K562 (cell line): ENCODE measurements around the gene CLIC5. TPM values are rescaled to one million over a fixed set of nuclear protein-coding genes. Genes with fewer than 3 reads are reported as not detected.

Experiments
- ATAC-seq: fragments of 200-7000 bp; cut with Tn5 transposase; 3 replicates; pipeline ENCODE4 v1.9.1; 2020; ENCODE audit warnings: moderate library complexity
- BruUV-seq: library from RNA; stranded (reverse); fragments of 400-500 nt; replicated peaks from 2 replicates; lab custom pipeline; 2021; lab: Mats Ljungman, UMichigan
- CTCF ChIA-PET: fragments of 300-600 bp; formaldehyde crosslinking; extraction: SDS; loops from one replicate; lab custom pipeline; 2021; ENCODE audit warnings: low intra/inter-chr PET ratio; lab: Yijun Ruan, JAX
- POLR2A ChIA-PET: fragments of 300-600, 350-650 bp; sonication (Branson Sonifier 250); formaldehyde crosslinking; extraction: SDS; loops from one replicate; lab custom pipeline; 2021; ENCODE audit warnings: antibody characterized with exemption, inconsistent platforms; lab: Yijun Ruan, JAX
- DNase-seq, 4 experiments: peaks; one replicate each; pipeline versions ENCODE4 v3.0.0 to v3.0.0-alpha.2; 2011 to 2018; ENCODE audit warnings: low spot score in 3 of 4, mixed read lengths in 3 of 4; ENCODE audit errors: extremely low read depth in 1 of 4
- FAIRE-seq: peaks from 2 replicates; lab custom pipeline; 2011; peaks lifted over from hg19 to GRCh38; lab: Jason Lieb, UNC
- H2AFZ ChIP-seq: 2 replicates; pipeline ENCODE4 v1.6.0; 2011; ENCODE audit warnings: low read depth, low read length, control low read depth, inconsistent platforms
- H3K27ac ChIP-seq: fragments of 200-600 bp; 3 replicates; pipeline ENCODE4 v1.8.0; 2011; ENCODE audit warnings: low read depth, mild to moderate bottlenecking, control low read depth, inconsistent platforms, low read length, moderate library complexity, mixed read lengths; ENCODE audit errors: extremely low read depth
- H3K27me3 ChIP-seq, 2 experiments: fragments of 300-600 bp in 1 of 2; 2 replicates in 1 of 2; 3 replicates in 1 of 2; pipeline versions ENCODE4 v1.6.0 to v1.8.0; 2011; ENCODE audit warnings: inconsistent platforms in 2 of 2, low read length in 2 of 2, mild to moderate bottlenecking in 1 of 2, mixed read lengths in 1 of 2, moderate library complexity in 1 of 2; ENCODE audit not compliant: control insufficient read depth in 2 of 2, insufficient read depth in 2 of 2
- H3K36me3 ChIP-seq: fragments of 300-600 bp; 3 replicates; pipeline ENCODE4 v1.8.0; 2011; ENCODE audit warnings: mild to moderate bottlenecking, low read length, inconsistent platforms; ENCODE audit not compliant: control insufficient read depth, insufficient read depth
- H3K4me1 ChIP-seq, 2 experiments: fragments of 200-600 bp in 1 of 2; replicated peaks in 1 of 2; 2 replicates in 1 of 2; 3 replicates in 1 of 2; pipeline versions ENCODE4 v1.5.1 to v1.8.0; 2011; ENCODE audit warnings: inconsistent platforms in 2 of 2, low read length in 2 of 2, mild to moderate bottlenecking in 1 of 2, mixed read lengths in 1 of 2, moderate library complexity in 1 of 2; ENCODE audit not compliant: control insufficient read depth in 2 of 2, insufficient read depth in 2 of 2
- H3K4me2 ChIP-seq: 2 replicates; pipeline ENCODE4 v1.6.1; 2011; ENCODE audit warnings: low read length, control low read depth, inconsistent platforms, mixed read lengths; ENCODE audit not compliant: insufficient read depth
- H3K4me3 ChIP-seq: fragments of 200-600 bp; sonication (generic), shearing (Covaris generic); 2 replicates; pipeline ENCODE4 v1.5.1; 2016; ENCODE audit warnings: control low read depth, inconsistent platforms
- H3K79me2 ChIP-seq: fragments of 200-600 bp; 3 replicates; pipeline ENCODE4 v1.8.0; 2011; ENCODE audit warnings: low read length, inconsistent platforms; ENCODE audit not compliant: control insufficient read depth, insufficient read depth
- H3K9ac ChIP-seq, 2 experiments: 2 replicates each; pipeline versions ENCODE4 v1.6.0 to v1.6.1; 2011; ENCODE audit warnings: low read depth in 2 of 2, low read length in 2 of 2, control low read depth in 1 of 2, inconsistent platforms in 1 of 2, mild to moderate bottlenecking in 1 of 2, mixed read lengths in 1 of 2; ENCODE audit not compliant: insufficient read depth in 1 of 2
- H3K9me1 ChIP-seq: one replicate; pipeline ENCODE4 v1.6.0; 2011; ENCODE audit warnings: inconsistent platforms, mild to moderate bottlenecking, low read length, moderate library complexity; ENCODE audit not compliant: control insufficient read depth, insufficient read depth
- H3K9me3 ChIP-seq: replicated peaks from 2 replicates; pipeline ENCODE4 v1.5.1; 2011; ENCODE audit warnings: low read depth, low read length, inconsistent platforms; ENCODE audit not compliant: control insufficient read depth, insufficient read depth
- H4K20me1 ChIP-seq: replicated peaks from 2 replicates; pipeline ENCODE4 v1.6.1; 2011; ENCODE audit warnings: low read length, inconsistent platforms, mixed read lengths; ENCODE audit not compliant: control insufficient read depth, insufficient read depth
- BACH1 ChIP-seq: fragments of 200-800 bp; sonication (Bioruptor generic); IDR thresholded peaks from 2 replicates; pipeline ENCODE4 v1.6.1; 2016; ENCODE audit warnings: missing genetic modification characterization, missing compliant biosample characterization
- BRCA1 ChIP-seq, 2 experiments: fragments of 450-650 bp in 1 of 2; sonication (generic) in 1 of 2; formaldehyde crosslinking in 1 of 2; IDR thresholded peaks; 2 replicates each; pipeline versions ENCODE4 v1.5.0 to v1.6.1; 2017 to 2020; ENCODE audit warnings: mild to moderate bottlenecking in 1 of 2, missing genetic modification reagents in 1 of 2
- C11orf30 ChIP-seq: fragments of 450-650 bp; IDR thresholded peaks from 2 replicates; pipeline ENCODE4 v1.6.1; 2016; ENCODE audit warnings: low read depth, mild to moderate bottlenecking
- CREB3L1 ChIP-seq: fragments of 450-650 bp; IDR thresholded peaks from 2 replicates; pipeline ENCODE4 v1.6.1; 2014; ENCODE audit warnings: low read depth, mild to moderate bottlenecking, moderate library complexity, borderline replicate concordance
- ZC3H4 ChIP-seq: sonication (generic); formaldehyde crosslinking; IDR thresholded peaks from 2 replicates; pipeline ENCODE4 v1.9.0; 2021; ENCODE audit warnings: missing genetic modification reagents, borderline replicate concordance
- ZNF780A ChIP-seq: fragments of 250-450 bp; sonication (Bioruptor Pico); IDR thresholded peaks from 2 replicates; pipeline ENCODE4 v1.5.0; 2021; ENCODE audit warnings: mild to moderate bottlenecking
- WGBS: fragments of 100-300 bp; shearing (Covaris generic); methylation state at CpG from one replicate; pipeline ENCODE4 v1.1.6; 2016; ENCODE audit warnings: low coverage, mixed read lengths; ENCODE audit not compliant: insufficient coverage; ENCODE audit errors: missing lambda C conversion rate; 5-methylcytosine and 5-hydroxymethylcytosine counted together
- in situ Hi-C: fragments of 300-500 bp; cut with MboI; formaldehyde crosslinking; loops from 4 replicates; pipeline ENCODE4 v1.15.0; 2018; ENCODE audit warnings: inconsistent platforms, mixed read lengths
- intact Hi-C: fragments of 100-400 bp; cut with micrococcal nuclease; formaldehyde crosslinking; loops from 2 replicates; pipeline ENCODE4 v1.14.2; 2022
- polyA plus RNA-seq, 8 experiments: library from polyadenylated mRNA; depleted of rRNA in 4 of 8; stranded (reverse) in 5 of 8; unstranded in 3 of 8; fragments of >200 nt; fragmentation: Nextera tagmentation in 2 of 8; fragmentation: Illumina TruSeq in 1 of 8; extraction: Ambion mirVana in 2 of 8; extraction: Trizol in 1 of 8; gene quantifications; 2 replicates each; pipeline versions ENCODE4 v1.2.1 to v1.2.3, GENCODE V29; 2011 to 2014; ENCODE audit warnings: inconsistent platforms in 1 of 8, missing spikeins in 1 of 8
- total RNA-seq, 7 experiments: library from RNA; depleted of rRNA in 6 of 7; stranded (reverse); fragments of >200 nt in 6 of 7; fragmentation: Illumina TruSeq in 2 of 7; extraction: Trizol in 2 of 7; gene quantifications; 2 replicates each; pipeline versions ENCODE4 v1.2.1 to v1.2.3, GENCODE V29; 2011 to 2021; ENCODE audit warnings: low replicate concordance in 1 of 7

Gene CLIC5
- total and polyA plus RNA-seq, 9 of the 15 experiments (the other 6 are each of a cell fraction or from before 2014, with no cell fraction given): 0.31 TPM; not detected in 8

DNA sequence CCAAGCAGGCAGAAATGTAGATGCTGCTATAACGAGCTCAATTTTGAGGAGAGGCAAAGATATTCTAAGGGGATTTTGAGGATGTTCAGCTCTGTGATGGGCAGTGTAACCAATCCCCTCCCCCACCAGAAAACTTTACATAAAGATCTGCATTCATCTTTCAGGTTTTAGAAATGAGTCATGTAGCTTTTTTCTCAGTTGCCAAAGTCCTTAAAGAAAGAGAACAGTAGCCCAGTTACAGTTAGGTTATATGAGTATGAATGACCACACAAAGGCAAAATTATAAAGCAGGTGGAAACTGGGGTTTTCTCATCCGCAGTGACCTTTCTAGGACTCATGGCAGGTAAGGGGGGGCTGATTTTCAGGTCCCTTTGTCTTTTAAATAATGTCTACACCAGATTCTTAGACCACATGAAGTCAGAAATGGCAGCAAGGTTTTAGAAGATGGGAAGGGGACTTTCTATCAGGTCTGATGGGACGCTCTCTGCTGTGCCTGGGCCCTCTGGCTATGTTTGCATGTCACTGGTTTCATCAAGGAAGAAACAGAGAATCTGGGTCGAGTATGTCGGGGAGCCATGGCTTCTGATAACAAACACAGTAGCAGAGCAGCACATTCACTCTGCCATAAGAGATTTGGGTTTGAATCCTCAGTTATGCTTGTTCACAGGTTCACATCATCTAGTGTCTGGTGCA lies 94.7 kb downstream of the CLIC5 start:
- CTCF ChIA-PET: interaction anchor here (0.6 kb wide), 1 partner anchor 1451 kb away, joined by 3 read pairs; no protein-coding TSS in a partner anchor
- H3K9me1 ChIP-seq: no peaks in the 10 kb centered on the region
- TF ChIP-seq ZNF780A (CRISPR knock-in tag) (no peak), BACH1 (tag) (no peak), ZC3H4 (CRISPR knock-in tag) (no peak), CREB3L1 (no peak), BRCA1 (IDR thresholded peaks at IDR 0.05) (no peak), BRCA1 (CRISPR knock-in tag; IDR thresholded peaks at IDR 0.05) (no peak), C11orf30 (no peak)
- no peak overlapping the region for H2AFZ ChIP-seq
- no peak overlapping the region for H3K4me2 ChIP-seq
- POLR2A ChIA-PET: no interaction called here
- intact Hi-C loops: loop anchor here (5.0 to 10.0 kb wide), 2 partner anchors 276 to 1444 kb away; no protein-coding TSS in a partner anchor
- in situ Hi-C loops: loop anchor here (10.0 kb wide), 1 partner anchor 1266 kb away; no protein-coding TSS in a partner anchor
- FAIRE-seq: no peak
- H3K9ac ChIP-seq: no peak overlapping the region
- no peak overlapping the region for H3K4me3 ChIP-seq
- no peak for DNase-seq
- H3K4me1 ChIP-seq: no peaks in the 10 kb centered on the region
- H4K20me1 ChIP-seq: no peaks in the 10 kb centered on the region
- ATAC-seq: no peak
- no peaks in the 10 kb centered on the region for H3K9me3 ChIP-seq
- WGBS: 0% methylated on average over 5 of the region's 5 CpGs
- no peaks in the 10 kb centered on the region for H3K79me2 ChIP-seq
- peaks cover 0 to 4% of the 10 kb centered on the region in 2 experiments; a peak in 1 of 5 replicates for H3K27me3 ChIP-seq
- BruUV-seq: no TSS peak
- H3K36me3 ChIP-seq: no peaks in the 10 kb centered on the region
- H3K27ac ChIP-seq: no peak overlapping the region
